Smooth muscle cell (in vitro differentiated cells): ENCODE data around the gene EXOC4. TPM values are rescaled to one million over a fixed set of nuclear protein-coding genes. Genes with fewer than 3 reads are reported as not detected.

Experiments
- DNase-seq: peaks from one replicate; lab custom pipeline; 2025; ENCODE audit not compliant: unreplicated experiment; lab: John Stamatoyannopoulos, UW
- H2AFZ ChIP-seq: fragments of 200-600 bp; sonication (generic); 2 replicates; pipeline ENCODE4 v1.6.0; 2016; ENCODE audit warnings: antibody characterized with exemption, low read depth, mild to moderate bottlenecking
- H3F3A ChIP-seq: fragments of 200-600 bp; sonication (generic); 2 replicates; pipeline ENCODE4 v1.6.0; 2017; ENCODE audit warnings: antibody characterized with exemption, low read depth
- H3K27ac ChIP-seq: fragments of 200-600 bp; sonication (generic); 2 replicates; pipeline ENCODE4 v1.5.1; 2016; ENCODE audit warnings: low read depth, mild to moderate bottlenecking
- H3K27me3 ChIP-seq: fragments of 200-600 bp; sonication (generic); 2 replicates; pipeline ENCODE4 v1.6.1; 2016; ENCODE audit warnings: low read depth, mild to moderate bottlenecking
- H3K36me3 ChIP-seq: fragments of 200-600 bp; sonication (generic); 2 replicates; pipeline ENCODE4 v1.5.1; 2016; ENCODE audit warnings: low read depth
- H3K4me1 ChIP-seq: fragments of 200-600 bp; sonication (generic); 2 replicates; pipeline ENCODE4 v1.5.1; 2016; ENCODE audit warnings: low read depth
- H3K4me2 ChIP-seq: fragments of 200-600 bp; sonication (generic); 2 replicates; pipeline ENCODE4 v1.6.0; 2016; ENCODE audit warnings: mild to moderate bottlenecking
- H3K4me3 ChIP-seq: fragments of 200-600 bp; sonication (generic); 2 replicates; pipeline ENCODE4 v1.5.1; 2016; ENCODE audit warnings: mild to moderate bottlenecking
- H3K79me2 ChIP-seq: fragments of 200-600 bp; sonication (generic); 2 replicates; pipeline ENCODE4 v1.6.0; 2016; ENCODE audit warnings: low read depth, mild to moderate bottlenecking
- H3K9ac ChIP-seq: fragments of 200-600 bp; sonication (generic); 2 replicates; pipeline ENCODE4 v1.6.0; 2016; ENCODE audit warnings: low read depth
- H3K9me3 ChIP-seq: fragments of 200-600 bp; sonication (generic); replicated peaks from 2 replicates; pipeline ENCODE4 v1.5.1; 2016; ENCODE audit warnings: low read depth
- H4K20me1 ChIP-seq: fragments of 200-600 bp; sonication (generic); 2 replicates; pipeline ENCODE4 v1.6.0; 2016; ENCODE audit warnings: low read depth
- CTCF ChIP-seq: fragments of 200-600 bp; sonication (generic); IDR thresholded peaks from 2 replicates; pipeline ENCODE4 v1.5.1; 2017; ENCODE audit warnings: borderline replicate concordance, mild to moderate bottlenecking, antibody characterized with exemption; ENCODE audit not compliant: insufficient read depth, poor library complexity, severe bottlenecking
- WGBS: methylation state at CpG from one replicate; pipeline ENCODE4 v1.1.7; 2016; ENCODE audit warnings: low lambda C conversion rate; 5-methylcytosine and 5-hydroxymethylcytosine counted together
- polyA plus RNA-seq: library from polyadenylated mRNA; unstranded; fragments of >200 nt; fragmentation: Nextera tagmentation; extraction: Ambion mirVana; gene quantifications from 2 replicates; pipeline ENCODE4 v1.2.1, GENCODE V29; 2016
- total RNA-seq: library from RNA; depleted of rRNA; stranded (reverse); fragments of >200 nt; gene quantifications from 2 replicates; pipeline ENCODE4 v1.2.3, GENCODE V29; 2014

EXOC4 gene
- total and polyA plus RNA-seq, 2 experiments from 2014 or later = 21.5 to 47.1 TPM

- H3K4me1 ChIP-seq = no peaks in the 10 kb centered on the region
- H3K9me3 ChIP-seq = no peaks in the 10 kb centered on the region
- no peaks in the 10 kb centered on the region for H3K27me3 ChIP-seq
- 68% methylated on average over 3 of the region's 3 CpGs for WGBS
- no peaks in the 10 kb centered on the region for H3F3A ChIP-seq
- no peak overlapping the region for H2AFZ ChIP-seq
- no peaks in the 10 kb centered on the region for H3K36me3 ChIP-seq
- no peaks in the 10 kb centered on the region for H4K20me1 ChIP-seq
- H3K4me3 ChIP-seq = no peak overlapping the region
- peak overlapping the region; percentile 54 for H3K27ac ChIP-seq
- no peak overlapping the region for H3K9ac ChIP-seq
- H3K4me2 ChIP-seq = no peak overlapping the region
- TF ChIP-seq CTCF = no peak
- no peak for DNase-seq
- no peaks in the 10 kb centered on the region for H3K79me2 ChIP-seq
Measured at GRCh38 chr7:133688483-133689239, 435.8 kb downstream of the EXOC4 start.

GRCh38 chr7:133690740-133691139, 437.9 kb downstream of the EXOC4 start:
- H2AFZ ChIP-seq = no peak overlapping the region
- H3K27me3 ChIP-seq = no peaks in the 10 kb centered on the region
- H3K4me2 ChIP-seq = no peak overlapping the region
- H4K20me1 ChIP-seq = no peaks in the 10 kb centered on the region
- no peaks in the 10 kb centered on the region for H3K9me3 ChIP-seq
- DNase-seq = no peak
- no peaks in the 10 kb centered on the region for H3F3A ChIP-seq
- no peaks in the 10 kb centered on the region for H3K36me3 ChIP-seq
- H3K27ac ChIP-seq = no peak overlapping the region
- 77% methylated on average over 4 of the region's 4 CpGs for WGBS
- no peaks in the 10 kb centered on the region for H3K4me1 ChIP-seq
- no peaks in the 10 kb centered on the region for H3K79me2 ChIP-seq
- TF ChIP-seq CTCF = no peak
- no peak overlapping the region for H3K4me3 ChIP-seq
- H3K9ac ChIP-seq = no peak overlapping the region

- Histone ChIP-seq H3K36me3 (no peaks in the 10 kb centered on the region), H3K79me2 (no peaks in the 10 kb centered on the region), H3K4me1 (no peaks in the 10 kb centered on the region), H3K4me2 (no peak overlapping the region), H2AFZ (no peak overlapping the region), H3K27me3 (no peaks in the 10 kb centered on the region), H3K9me3 (no peaks in the 10 kb centered on the region), H3F3A (peaks cover 3% of the 10 kb centered on the region), H3K9ac (no peak overlapping the region), H4K20me1 (peaks cover 3% of the 10 kb centered on the region), H3K27ac (no peak overlapping the region), H3K4me3 (no peak overlapping the region)
- WGBS = 96% methylated on average over 4 of the region's 4 CpGs
- no peak for DNase-seq
- TF ChIP-seq CTCF = no peak
Measured at GRCh38 chr7:133691727-133692610, 439.1 kb downstream of the EXOC4 start.
